ENCODE measurements around the gene C14orf180. TPM values are rescaled to one million over a fixed set of nuclear protein-coding genes. Genes with fewer than 3 reads are reported as not detected.

Gene C14orf180
- total and polyA plus RNA-seq, 4 donors, result 0.12 to 0.48 (median 0.30) TPM

DNA sequence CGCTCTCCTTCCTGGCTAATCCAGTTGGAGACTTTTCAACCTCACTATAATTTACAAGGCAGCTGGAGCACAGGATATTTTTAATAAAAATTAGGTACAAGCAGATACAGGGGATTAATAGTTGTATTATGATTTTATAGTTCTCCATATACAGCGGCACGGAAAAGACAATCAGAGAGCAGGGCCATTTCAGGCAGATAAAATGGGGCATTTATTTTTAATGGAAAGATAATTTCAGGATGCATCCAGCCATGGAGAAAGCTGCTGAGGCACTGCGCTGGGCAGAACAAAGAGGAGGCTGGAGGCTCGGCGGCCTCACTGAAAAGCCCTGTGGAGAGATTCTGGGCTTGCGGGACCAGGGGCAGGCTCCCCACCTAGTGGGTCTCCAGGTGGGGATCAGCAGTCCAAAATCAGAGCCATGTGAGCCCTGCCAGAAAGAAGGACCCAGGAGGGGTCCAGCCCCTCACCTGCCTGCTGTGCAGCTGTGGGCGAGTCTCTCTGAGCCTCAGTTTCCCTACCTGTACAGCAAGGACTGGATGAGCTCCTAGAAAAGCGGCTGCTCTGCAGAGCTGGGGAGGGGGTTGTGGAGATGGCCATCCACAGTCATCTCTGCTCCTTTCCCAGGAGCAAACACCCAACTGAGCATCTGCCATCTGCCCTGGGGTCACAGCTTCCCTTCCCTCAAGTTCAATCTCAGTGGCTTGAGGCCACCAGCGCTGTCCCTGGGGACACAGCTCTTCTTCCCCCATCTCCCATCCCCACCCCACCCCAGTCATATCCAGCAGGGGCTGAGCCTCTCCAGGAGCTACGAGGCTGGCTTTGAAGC, 23.9 kb upstream of the C14orf180 start:
- ATAC-seq (ENCODE audit: insufficient read depth, low FRiP score) (no peak), DNase-seq (peak in 1 of 3 donors; percentile 11)
- Histone ChIP-seq H3K36me3 (ENCODE audit: control insufficient read depth in 4 of 4, insufficient read depth in 4 of 4, low read length in 4 of 4) (no peaks in the 10 kb centered on the region), H3K27me3 (ENCODE audit: control insufficient read depth in 3 of 3, insufficient read depth in 3 of 3, low read length in 2 of 3) (peaks cover 0 to 4% (median 0%) of the 10 kb centered on the region in 3 donors), H3K4me3 (no peak overlapping the region), H3K9ac (ENCODE audit: insufficient read depth in 1 of 2, low read length in 2 of 2) (no peak overlapping the region), H3K27ac (ENCODE audit: low read depth in 1 of 2, low read length in 1 of 2) (no peak overlapping the region), H3K9me3 (ENCODE audit: control insufficient read depth in 4 of 4, insufficient read depth in 3 of 4, low read length in 3 of 4) (no peaks in the 10 kb centered on the region), H3K4me1 (ENCODE audit: control insufficient read depth in 5 of 5, insufficient read depth in 5 of 5, low read length in 5 of 5) (peaks cover 0 to 24% (median 7%) of the 10 kb centered on the region in 5 donors)
- WGBS, 2 donors, result 88 to 90% methylated on average over 11 of the region's 11 CpGs
- TF ChIP-seq, protein P1, sequence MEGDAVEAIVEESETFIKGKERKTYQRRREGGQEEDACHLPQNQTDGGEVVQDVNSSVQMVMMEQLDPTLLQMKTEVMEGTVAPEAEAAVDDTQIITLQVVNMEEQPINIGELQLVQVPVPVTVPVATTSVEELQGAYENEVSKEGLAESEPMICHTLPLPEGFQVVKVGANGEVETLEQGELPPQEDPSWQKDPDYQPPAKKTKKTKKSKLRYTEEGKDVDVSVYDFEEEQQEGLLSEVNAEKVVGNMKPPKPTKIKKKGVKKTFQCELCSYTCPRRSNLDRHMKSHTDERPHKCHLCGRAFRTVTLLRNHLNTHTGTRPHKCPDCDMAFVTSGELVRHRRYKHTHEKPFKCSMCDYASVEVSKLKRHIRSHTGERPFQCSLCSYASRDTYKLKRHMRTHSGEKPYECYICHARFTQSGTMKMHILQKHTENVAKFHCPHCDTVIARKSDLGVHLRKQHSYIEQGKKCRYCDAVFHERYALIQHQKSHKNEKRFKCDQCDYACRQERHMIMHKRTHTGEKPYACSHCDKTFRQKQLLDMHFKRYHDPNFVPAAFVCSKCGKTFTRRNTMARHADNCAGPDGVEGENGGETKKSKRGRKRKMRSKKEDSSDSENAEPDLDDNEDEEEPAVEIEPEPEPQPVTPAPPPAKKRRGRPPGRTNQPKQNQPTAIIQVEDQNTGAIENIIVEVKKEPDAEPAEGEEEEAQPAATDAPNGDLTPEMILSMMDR (IDR thresholded peaks at IDR 0.05; ENCODE audit: control extremely low read depth, extremely low read depth), result no peak

DNA sequence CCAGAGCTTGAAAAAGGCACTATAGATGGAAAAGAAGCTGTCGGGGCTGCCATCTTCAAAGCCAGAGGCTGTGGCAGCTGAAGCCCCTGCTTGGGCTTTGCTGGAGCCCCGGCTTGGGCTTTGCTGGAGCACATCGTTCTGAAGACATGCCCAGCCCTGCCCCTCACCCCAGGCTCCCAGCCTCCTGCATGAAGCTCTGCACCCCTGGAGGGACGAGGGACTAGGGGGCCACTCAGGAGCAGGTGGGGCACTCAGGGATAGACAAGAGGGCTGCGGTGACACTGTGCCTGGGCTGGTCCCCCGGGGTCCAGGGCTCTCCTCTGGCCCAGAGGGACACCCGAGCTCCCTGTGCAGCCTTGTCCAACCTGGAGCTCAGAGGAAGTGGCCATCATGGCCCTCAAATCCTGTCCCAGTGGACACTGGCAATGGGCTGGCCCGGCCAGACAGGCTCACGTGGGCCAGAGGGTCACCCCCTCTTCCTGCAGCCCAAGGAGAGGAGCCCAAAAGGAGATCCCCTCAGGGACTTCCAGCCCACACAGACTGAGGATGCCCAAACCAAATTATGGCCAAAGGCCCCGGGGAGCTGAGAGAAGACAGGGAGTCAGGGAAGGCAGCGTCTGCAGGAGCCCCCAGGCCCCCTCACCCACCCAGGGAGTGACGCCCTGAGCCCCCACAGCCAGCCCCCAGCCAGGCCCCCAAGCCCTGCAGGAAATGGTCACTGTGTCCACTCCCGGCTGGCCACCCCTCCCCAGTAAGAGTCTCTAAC, 23.1 kb upstream of the C14orf180 start:
- 70 to 82% methylated on average over 12 to 13 of the region's 13 CpGs for WGBS, 2 donors
- DNase-seq, result peak in 1 of 3 donors; percentile 11
- peaks cover 0 to 4% (median 0%) of the 10 kb centered on the region in 3 donors for H3K27me3 ChIP-seq (ENCODE audit: control insufficient read depth in 3 of 3, insufficient read depth in 3 of 3, low read length in 2 of 3)
- H3K36me3 ChIP-seq (ENCODE audit: control insufficient read depth in 4 of 4, insufficient read depth in 4 of 4, low read length in 4 of 4), result no peaks in the 10 kb centered on the region
- H3K4me1 ChIP-seq (ENCODE audit: control insufficient read depth in 5 of 5, insufficient read depth in 5 of 5, low read length in 5 of 5), result peaks cover 0 to 24% (median 7%) of the 10 kb centered on the region in 5 donors
- H3K9ac ChIP-seq (ENCODE audit: insufficient read depth in 1 of 2, low read length in 2 of 2), result no peak overlapping the region
- no peak for ATAC-seq (ENCODE audit: insufficient read depth, low FRiP score)
- H3K9me3 ChIP-seq (ENCODE audit: control insufficient read depth in 4 of 4, insufficient read depth in 3 of 4, low read length in 3 of 4), result no peaks in the 10 kb centered on the region
- TF ChIP-seq, protein P1 (IDR thresholded peaks at IDR 0.05; ENCODE audit: control extremely low read depth, extremely low read depth), result no peak
- no peak overlapping the region for H3K27ac ChIP-seq (ENCODE audit: low read depth in 1 of 2, low read length in 1 of 2)
- no peak overlapping the region for H3K4me3 ChIP-seq

DNA sequence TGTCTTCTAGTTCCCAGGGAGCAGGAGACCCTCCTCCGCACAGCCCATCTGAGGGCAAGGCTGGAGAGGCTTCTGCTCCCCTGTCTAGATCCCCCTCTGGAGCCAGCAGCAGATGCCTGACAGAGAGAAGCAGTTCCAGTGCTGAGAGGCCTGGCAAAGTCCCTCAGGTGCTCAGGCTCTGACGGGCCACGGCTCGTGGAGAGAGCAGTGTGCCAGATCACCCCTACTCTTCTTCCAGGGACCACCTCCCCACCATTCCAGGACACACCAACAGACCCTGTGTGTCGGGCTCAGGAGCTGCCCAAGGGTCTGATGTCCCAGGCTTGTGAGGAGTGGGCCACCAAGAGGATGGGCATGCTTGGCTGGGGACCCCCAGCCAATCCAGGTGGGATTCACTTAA, 22.5 kb upstream of the C14orf180 start:
- Histone ChIP-seq H3K36me3 (ENCODE audit: control insufficient read depth in 4 of 4, insufficient read depth in 4 of 4, low read length in 4 of 4) (no peaks in the 10 kb centered on the region), H3K9me3 (ENCODE audit: control insufficient read depth in 4 of 4, insufficient read depth in 3 of 4, low read length in 3 of 4) (no peaks in the 10 kb centered on the region), H3K27ac (ENCODE audit: low read depth in 1 of 2, low read length in 1 of 2) (no peak overlapping the region), H3K4me3 (no peak overlapping the region), H3K4me1 (ENCODE audit: control insufficient read depth in 5 of 5, insufficient read depth in 5 of 5, low read length in 5 of 5) (peaks cover 0 to 24% (median 7%) of the 10 kb centered on the region in 5 donors), H3K9ac (ENCODE audit: insufficient read depth in 1 of 2, low read length in 2 of 2) (no peak overlapping the region), H3K27me3 (ENCODE audit: control insufficient read depth in 3 of 3, insufficient read depth in 3 of 3, low read length in 2 of 3) (peaks cover 0 to 4% (median 0%) of the 10 kb centered on the region in 3 donors)
- peak in 1 of 3 donors; percentile 9 for DNase-seq
- 89 to 96% methylated on average over 5 of the region's 5 CpGs for WGBS, 2 donors
- ATAC-seq (ENCODE audit: insufficient read depth, low FRiP score), result no peak
- TF ChIP-seq, protein P1 (IDR thresholded peaks at IDR 0.05; ENCODE audit: control extremely low read depth, extremely low read depth), result no peak

Measured in lung (tissue), 12 donors.